ENCODE data around the gene PRDM9. TPM values are rescaled to one million over a fixed set of nuclear protein-coding genes. Genes with fewer than 3 reads are reported as not detected.

The PRDM9 gene
- total and polyA plus RNA-seq, 2 of the 8 experiments (the other 6 are each of a cell fraction or from before 2014, with no cell fraction given) = not detected

- TF ChIP-seq CHD7 (IDR thresholded peaks at IDR 0.05; ENCODE audit: insufficient replicate concordance, low read length) (no peak), MAX (IDR thresholded peaks at IDR 0.05) (no peak), KDM5A (IDR thresholded peaks at IDR 0.05; ENCODE audit: low read length) (no peak), EGR1 (IDR thresholded peaks at IDR 0.05; ENCODE audit: borderline replicate concordance, low read depth, low read length) (no peak), POLR2A (IDR thresholded peaks at IDR 0.05; ENCODE audit: control extremely low read depth in 1 of 2, low read depth in 2 of 2, low read length in 2 of 2) (no peak), RFX5 (IDR thresholded peaks at IDR 0.05; ENCODE audit: borderline replicate concordance, low read depth, low read length) (no peak), BACH1 (IDR thresholded peaks at IDR 0.05; ENCODE audit: low read length) (no peak), SIRT6 (IDR thresholded peaks at IDR 0.05; ENCODE audit: low read length) (no peak), BRCA1 (IDR thresholded peaks at IDR 0.05; ENCODE audit: low read depth, low read length) (no peak), JUND (IDR thresholded peaks at IDR 0.05; ENCODE audit: low read length) (no peak), GTF2F1 (IDR thresholded peaks at IDR 0.05; ENCODE audit: borderline replicate concordance, low read depth, low read length) (no peak), SIX5 (IDR thresholded peaks at IDR 0.05; ENCODE audit: low read depth, low read length) (no peak), YY1 (IDR thresholded peaks at IDR 0.05; ENCODE audit: low read depth, low read length) (no peak)
Observed at GRCh38 chr5:23468658-23469057, 38.8 kb upstream of the PRDM9 start (continued).

All from H1 (cell line).